Stimulated activated CD8-positive, alpha-beta memory T cell treated with anti-CD3 and anti-CD28 coated beads, Interleukin-7, amount 100 ng/mL, for 4 hours (primary cell): ENCODE results near the gene HMCES.
A peak's percentile ranks its signal among the peaks of the same experiment; 100 is the strongest.

Source experiments
- DNase-seq, 2 donors: peaks; one replicate each; pipeline ENCODE4 v3.0.0-alpha.2; 2020; ENCODE audit warnings: low read depth in 2 of 2

HMCES gene, protein sequence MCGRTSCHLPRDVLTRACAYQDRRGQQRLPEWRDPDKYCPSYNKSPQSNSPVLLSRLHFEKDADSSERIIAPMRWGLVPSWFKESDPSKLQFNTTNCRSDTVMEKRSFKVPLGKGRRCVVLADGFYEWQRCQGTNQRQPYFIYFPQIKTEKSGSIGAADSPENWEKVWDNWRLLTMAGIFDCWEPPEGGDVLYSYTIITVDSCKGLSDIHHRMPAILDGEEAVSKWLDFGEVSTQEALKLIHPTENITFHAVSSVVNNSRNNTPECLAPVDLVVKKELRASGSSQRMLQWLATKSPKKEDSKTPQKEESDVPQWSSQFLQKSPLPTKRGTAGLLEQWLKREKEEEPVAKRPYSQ

DNA sequence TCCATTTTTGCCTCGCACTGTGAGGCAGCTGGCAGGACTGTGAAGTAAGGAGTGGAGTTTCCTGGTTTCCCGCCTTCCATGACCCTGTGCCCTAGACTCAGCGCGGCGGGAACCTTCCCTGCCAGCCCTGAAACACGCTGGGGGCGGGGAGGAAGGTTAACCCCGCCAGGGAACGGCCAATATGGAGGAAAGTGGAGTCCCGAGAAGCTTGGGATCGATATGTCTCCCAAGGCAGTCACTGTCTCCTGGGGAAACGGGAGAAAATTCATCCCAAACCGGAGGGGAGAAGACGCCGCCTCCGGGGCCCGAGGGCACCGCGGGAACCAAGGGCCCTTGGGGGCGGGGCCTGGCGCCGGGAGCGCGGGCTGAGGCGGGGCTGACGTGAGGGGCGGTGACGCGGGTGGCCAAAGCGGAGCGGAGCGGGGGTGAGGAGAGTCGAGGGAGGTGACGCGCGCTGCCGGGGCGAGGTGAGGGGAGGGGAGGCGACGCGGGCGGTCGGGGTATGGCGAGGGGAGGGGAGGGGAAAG lies at the start of gene HMCES:
Gene HMCES (plus strand): TSS at position 432 of the 527 bp plus-strand sequence. CDS start 863 bp downstream, outside the sequence.
- peak; percentile 86 to 94 for DNase-seq

DNA sequence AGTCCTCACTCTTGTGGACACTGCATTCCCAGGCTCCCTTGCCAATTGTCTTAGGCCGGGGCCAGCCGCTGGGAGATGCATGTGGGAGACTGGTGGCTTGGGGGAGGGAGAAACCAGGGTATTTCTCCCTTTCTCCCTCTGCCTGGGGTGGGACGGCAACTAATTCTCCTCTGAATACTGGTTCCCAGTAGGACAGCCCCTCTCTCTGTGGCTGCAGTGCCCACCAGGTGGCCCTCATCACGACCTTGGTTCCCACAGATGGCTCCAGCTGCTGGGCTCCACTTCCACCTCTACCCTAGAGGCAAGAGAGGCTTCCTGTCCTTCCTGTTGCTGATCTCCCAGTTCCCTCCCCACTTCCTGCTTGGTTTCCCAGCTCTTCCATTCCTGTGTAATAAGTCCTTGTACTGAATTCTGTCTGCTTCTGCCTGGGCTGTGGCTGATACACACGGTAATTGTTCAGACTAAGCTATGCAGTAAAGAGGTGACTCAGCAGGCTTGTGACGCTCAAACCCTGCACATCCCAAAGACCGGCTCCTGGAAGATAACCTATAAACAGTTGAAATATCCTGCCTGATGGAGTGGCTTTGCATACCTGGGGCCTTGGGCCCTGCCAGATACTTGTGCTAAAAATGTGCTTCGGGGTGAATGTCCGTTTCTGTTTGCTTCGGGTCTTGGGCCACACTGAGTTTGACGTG lies 49.6 kb upstream of the HMCES start:
- DNase-seq, result no peak

DNA sequence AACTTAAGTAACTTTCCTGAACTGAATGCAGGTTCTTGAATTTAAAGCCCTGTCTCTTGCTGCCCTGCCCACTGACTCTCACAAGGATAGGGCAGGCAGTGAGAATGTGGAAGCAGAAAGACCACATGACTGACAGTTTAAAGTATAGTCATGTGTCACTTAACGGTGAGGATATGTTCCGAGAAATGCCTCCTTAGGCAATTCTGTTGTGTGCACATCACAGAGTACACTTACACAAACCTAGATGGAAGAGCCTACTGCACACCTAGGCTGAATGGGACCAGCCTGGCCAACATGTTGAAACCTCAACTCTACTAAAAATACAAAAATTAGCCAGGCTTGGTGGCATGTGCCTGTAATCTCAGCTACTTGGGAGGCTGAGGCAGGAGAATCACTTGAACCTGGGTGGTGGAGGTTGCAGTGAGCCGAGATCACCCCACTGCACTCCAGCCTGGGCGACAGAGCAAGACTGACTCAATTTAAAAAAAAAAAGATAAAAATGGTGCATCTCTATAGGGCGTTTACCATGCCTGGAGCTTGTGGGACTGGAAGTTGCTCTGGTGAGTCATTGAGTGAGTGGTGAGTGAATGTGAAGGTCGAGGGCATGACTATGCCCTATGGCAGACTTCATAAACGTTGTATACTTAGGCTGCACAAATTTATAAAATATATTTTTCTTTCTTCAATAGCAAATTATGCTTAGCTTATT lies 48.2 kb upstream of the HMCES start:
- DNase-seq, result no peak

DNA sequence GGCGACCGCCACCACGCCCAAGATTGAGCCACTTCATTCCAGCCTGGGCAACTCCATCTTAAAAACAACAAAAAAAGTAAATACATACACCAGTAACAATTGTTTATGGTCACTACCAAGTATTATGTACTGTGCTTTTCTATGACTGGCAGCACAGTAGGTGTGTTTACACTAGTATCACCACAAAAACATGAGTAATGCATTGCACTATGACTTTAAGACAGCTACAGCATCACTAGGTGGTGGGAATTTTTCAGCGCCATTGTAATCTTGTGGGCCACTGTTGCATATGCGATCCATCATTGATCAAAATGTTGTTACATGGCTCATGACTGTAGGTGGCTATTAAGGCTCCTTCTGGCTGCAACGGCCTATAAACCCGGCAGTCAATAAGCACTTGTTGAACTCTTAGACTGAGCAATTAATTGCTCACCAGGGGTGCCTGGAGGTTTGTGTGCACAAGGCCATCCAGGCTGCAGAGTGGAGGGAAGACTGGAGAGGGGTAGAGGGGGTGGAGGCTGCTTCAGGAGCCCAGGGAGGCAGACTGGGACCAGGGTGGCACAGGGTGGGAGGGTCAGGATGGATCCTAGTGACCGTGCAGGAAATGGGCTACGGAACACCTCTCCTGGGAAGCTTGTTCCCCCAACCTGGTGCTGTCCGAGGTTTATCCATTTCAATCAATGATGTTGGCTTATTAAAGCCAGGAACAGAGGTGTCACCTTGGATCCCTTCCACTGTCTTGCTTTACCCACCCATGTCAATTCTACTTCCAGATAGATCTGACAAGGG lies 47.1 kb upstream of the HMCES start:
- no peak for DNase-seq

DNA sequence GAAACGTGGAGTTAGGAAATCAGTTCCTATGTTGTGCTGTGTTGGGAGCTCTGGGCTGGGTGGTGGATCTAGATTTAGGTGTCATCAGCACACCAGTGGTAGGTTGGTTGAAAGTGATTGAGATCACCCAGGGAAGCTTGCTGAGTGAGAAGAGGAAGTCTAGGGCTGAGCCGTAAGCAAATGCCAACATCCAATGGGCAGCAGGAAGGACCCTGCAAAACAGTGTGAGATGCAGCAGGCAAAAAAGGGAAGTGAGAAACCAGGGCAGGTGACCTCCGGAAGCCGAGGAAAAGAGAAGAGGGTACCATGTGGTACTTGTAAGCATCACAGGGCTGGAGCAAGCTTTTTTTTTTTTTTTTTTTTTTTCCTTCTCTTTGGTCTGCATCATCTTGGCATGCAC lies 45.1 kb upstream of the HMCES start:
- no peak for DNase-seq

DNA sequence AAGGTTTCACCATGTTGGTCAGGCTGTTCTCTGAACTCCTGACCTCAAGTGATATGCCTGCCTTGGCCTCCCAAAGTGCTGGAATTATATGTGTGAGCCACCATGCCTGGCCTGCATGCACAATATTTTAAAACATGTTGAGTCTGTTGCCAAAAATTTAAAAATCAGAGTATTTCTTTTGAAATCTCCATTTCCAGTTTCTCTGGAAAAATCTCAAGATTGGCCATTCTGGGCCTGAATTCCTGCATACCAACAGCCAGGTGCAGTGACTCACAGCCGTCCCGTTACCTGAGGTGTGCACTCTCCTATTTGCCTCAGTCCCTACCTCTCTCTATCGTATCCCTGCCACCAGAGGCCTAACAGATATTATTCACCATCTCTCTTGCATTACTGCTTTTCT lies 44.2 kb upstream of the HMCES start:
- DNase-seq, result no peak

DNA sequence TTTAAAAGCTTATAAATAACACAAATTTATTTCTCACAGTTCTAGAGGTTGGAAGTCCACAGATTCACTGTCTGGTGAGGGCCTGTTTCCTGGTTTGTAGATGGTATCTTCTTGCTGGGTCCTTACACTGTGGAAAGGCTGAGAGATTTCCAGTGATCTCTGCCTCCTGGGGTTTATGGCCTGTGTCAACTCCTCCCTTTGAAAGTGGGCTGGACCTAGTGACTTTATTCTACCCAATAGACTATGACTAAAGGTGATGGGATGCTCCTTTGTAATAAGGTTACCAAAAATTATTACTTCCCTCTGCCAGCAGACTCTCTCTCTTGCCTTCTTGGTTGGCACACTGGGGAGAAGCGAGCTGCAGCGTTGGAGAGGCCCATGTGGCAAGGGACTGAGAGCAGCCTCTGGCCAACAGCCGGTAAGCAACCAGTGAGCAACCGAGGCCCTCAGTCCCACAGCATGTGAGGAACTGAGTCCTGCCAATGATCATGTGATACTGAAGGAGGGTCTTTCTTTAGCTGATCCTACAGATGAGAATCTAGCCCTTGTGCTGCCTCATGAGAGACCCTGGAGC lies 43.2 kb upstream of the HMCES start:
- no peak for DNase-seq

DNA sequence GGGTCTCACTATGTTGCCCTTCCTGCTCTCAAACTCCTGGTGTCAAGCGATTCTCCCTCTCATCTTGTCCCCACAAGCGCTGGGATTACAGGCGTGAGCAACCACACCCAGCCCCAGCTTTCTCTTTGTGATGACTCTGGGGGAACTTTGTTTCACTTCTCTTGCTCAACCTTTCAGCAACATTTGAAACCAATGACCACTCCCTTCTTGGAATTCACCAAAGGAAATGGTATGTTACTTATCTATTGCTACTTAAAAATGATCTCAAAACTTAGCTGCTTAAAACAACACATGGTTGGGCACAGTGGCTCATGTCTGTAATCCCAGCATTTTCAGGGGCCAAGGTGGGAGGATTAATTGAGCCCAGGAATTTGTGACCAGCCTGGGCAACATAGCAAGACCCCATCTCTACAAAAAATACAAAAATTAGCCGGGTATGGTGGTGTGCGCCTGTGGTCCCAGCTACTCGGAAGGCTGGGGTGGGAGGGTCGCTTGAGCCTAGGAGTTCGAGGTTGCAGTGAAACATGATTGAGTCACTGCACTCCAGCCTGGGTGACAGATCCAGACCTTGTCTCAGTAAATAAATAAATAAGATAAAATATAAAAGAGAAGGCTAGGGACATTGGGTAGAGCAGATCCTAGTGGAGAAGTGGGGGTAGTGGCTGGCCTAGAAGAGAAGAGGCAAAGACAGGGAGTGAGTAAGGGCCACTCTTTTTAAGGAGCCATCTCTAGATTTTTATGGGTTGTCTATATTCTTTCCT lies 39.5 kb upstream of the HMCES start:
- DNase-seq, result no peak

DNA sequence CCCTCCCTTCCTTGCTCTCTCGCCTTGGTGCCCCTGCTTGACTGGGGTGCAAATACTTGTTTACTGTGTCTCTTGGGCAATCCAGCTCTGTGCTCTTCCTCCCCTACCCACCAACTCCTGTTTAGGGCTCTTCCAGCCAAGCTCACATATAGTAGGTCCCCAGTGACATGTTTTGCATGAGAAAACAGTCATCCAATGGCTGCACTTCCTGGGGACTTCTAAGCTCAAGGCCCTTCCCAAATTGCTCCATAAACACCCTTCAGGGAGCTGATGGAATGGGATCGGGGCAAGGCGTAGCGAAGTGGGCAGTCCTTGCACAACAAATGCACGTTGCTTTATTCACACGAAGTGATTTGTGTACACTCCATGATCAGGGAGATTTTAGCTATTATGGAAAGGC lies 38.7 kb upstream of the HMCES start:
- DNase-seq, result no peak

DNA sequence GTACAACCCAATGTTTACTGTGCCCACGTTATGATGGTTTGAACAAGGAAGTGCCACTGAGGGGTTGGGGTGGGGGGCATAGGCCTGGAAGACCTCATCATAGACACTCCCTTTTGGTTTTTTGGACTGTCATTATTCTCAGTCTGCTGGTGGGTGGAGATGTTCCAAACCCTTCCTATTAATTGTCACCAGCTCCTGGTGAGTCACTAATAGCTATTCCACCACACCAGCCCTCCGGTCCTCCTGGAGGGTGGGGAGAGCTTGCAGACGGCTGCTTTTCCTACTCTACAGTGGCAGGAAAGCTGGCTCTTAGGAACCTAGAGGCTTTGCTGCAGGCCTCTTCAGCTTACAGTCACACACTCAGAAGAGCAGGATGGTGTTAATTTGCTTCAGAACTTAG lies 38.2 kb upstream of the HMCES start:
- no peak for DNase-seq

DNA sequence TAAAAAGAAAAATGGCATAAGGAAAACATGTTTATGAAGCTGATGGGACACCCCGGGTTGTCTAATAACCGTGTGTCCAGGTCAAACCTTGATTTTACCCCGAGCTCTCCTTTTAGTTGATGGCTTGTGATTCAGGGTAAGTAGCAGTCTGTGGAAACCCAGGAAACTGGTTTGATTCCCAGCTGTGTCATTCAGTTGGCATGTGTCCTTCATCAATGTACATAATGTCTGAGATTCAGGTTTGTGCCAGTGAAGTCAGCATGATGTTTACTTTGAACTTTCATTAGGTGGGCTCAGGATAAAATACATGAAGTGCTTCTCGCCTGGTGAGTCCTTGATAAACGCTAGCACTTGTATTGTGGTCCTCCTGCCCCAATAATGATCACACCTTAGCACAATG lies 33.5 kb upstream of the HMCES start:
- DNase-seq, result no peak

DNA sequence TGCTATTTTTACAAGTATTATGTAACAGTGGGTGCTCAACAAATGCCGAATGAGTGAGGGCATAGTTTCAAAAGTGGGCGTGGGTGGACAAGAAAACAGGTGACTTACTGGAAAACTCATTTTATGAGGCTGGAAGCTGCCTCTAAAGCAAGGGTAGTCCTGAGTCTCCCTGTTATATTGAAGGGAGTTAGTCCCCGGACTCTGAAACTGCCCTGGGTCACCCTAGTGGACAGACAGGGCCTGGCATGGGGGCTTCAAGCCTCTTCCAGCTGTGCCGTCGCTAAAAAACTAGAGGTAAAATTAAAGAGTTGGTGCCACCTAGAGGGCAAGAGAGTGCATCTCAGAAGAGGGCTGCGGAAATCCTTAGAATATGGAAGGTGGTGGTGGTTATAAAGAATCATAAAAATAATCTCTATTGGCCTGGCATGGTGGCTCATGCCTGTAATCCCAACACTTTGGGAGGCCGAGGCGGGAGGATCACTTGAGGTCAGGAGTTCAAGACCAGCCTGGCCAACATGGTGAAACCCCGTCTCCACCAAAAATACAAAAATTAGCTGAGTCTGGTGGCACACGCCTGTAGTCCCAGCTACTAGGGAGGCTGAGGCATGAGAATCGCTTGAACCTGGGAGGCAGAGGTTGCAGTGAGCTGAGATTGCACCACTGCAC lies 32.9 kb upstream of the HMCES start:
- peak; percentile 52 to 54 for DNase-seq

DNA sequence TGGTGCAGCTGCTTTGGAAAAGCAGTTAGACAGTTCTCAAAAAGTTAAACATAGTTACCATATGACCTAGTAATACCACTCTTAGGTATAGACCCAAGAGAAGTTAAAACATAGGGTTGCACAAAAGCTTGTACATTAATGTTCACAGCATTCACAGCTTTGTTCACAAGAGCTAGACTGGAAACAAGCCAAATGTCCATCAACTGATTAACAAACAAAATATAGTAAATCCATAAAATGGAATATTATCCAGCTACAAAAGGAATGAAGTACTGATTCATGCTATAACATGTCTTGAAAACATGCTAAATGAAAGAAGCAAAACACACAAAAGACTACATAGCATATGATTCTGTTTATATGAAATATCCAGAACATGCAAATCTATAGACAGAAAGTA lies 32.0 kb upstream of the HMCES start:
- no peak for DNase-seq

DNA sequence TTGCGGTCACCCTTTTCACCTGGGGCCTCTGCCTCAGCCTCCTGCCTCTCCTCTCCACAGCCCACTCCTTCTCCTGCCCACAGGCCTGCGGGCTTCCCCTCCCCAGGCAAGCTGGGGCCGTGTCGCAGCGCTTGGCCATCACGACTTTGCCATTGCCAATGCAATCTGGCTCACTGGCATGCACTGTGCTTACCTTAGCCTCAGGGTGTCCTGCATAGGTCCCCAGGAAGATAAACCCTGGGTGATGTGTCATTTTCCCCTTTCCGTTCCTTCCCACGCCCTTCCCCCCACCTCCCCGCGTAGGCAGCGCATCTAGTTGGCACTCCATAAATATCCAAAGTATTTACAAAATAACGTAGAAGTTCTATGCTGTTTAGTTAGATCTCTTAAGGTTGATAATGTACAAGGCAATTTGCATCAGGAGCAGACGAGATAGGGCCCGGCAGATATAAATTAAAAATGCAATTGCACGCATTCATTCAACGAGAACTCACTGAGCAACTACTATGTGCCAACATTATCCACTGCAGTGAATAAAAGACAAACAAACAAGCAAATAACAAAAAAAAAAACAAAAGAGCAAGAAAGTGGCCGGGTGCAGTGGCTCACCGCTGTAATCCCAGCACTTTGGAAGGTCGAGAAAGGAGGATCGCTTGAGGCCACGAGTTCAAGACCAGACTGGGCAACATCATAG lies 30.2 kb upstream of the HMCES start:
- DNase-seq, result no peak

DNA sequence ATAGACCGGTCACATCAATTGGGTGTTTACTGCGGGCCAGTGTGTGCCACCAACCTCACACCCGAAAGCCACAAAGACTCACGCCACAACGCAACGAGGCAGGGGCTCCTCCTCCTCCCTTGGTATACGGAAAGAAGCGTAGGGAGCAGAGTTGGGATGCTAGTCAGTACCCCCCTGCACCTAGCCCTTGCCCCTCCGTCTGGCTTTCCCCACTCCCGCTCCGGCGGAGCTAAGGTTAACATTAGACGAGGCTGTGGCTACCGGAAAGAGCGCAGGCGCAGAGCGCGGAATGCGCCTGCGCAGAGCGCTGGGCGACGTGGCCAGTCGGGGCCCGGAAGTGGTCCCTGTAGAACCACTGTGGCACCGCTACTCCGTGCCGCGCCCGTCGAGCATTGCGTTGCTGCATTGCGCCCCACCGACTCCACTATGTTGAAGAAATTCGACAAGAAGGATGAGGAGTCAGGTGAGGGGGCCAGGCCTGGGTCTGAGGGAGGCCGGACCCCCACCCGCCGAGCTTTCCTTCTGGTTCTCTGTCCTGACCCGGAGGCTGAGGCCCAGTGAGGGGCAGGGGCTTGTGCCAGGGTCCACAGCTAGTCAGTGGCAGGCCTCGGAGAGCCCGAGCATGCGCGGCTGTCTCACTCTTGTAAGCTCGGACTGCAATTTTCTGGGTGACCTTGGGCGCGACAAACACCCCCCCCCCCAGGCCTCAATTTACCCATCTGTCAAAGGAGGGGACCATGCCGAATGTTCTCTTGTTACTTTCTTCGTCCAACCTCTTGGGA lies 29.2 kb upstream of the HMCES start, which contains the start of gene COPG1:
Gene COPG1 (plus strand): TSS at position 323 of the 782 bp plus-strand sequence. CDS start 104 bp downstream, at position 427.
- DNase-seq, result peak; percentile 62 to 80

DNA sequence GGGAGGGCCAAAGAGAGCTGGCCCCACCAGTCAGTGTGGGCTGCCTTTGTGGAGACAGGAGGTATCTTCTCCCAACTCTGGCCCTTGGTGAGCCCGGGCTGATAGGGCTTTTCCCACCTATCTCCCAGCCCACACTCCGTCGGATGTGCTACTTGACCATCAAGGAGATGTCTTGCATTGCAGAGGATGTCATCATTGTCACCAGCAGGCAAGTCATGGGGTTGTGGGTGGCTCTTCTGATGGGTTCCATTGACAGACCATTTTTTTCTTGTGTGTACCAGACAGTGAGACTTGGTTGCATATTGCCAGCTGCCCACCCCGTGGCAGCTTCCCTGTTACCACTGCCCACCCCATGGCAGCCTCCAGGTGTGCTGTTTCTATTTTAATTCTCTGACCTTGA lies 25.9 kb upstream of the HMCES start:
- no peak for DNase-seq

DNA sequence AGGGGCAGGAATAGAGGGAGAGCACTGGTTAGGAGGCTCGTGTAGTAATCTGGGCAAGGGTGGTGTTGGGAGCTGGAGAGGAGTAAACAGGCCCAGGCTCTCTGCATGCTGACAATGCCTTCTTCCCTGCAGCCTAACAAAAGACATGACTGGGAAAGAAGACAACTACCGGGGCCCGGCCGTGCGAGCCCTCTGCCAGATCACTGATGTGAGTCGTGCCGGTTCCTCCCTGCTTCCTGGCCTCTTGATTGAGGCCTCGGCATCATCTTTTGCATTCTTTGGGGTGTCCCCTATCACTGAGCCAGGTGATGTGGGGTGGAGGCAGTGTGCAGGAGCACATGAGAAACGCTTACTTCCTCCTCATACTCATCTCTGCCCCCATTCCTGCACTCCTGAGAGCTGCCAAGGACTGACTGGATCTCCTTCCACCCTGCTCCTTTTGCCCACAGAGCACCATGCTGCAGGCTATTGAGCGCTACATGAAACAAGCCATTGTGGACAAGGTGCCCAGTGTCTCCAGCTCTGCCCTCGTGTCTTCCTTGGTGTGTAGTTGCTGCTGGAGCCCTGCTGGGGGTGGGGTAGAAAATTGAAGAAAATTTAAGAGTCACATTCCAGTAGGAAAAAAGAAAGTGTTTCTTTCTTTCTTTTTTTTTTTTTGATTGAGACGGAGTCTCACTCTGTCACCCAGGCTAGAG lies 24.0 kb upstream of the HMCES start:
- DNase-seq, result no peak

DNA sequence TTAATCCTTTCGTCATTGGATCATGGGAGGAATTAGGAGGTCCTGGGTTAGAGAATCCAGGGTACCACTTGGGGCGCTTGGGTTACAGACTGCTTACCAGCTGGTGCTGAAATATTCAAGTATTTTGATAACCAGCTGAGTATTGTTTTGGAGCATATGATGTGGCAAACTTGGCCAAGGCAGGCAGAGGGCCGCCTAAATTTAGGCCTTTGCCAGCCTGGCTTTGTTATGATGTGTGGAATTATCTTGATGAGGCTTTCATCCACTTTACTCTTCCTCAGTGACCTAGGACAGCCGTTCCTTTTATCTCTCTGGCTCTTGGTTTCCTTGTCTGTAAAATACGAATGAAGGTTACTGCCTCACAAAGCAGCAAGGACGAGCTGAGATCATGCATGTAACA lies 22.4 kb upstream of the HMCES start:
- DNase-seq, result no peak
